HG03045 (cell line): ENCODE data around the gene FBXO2.
"Not testable (repeated sequence)": the region's sequence is repeated elsewhere in the genome, so short reads cannot be mapped to it uniquely, and the experiment has no call there.

Experiments
- ATAC-seq: cut with Tn5 transposase; IDR thresholded peaks from one replicate; pipeline ENCODE4 v1.9.1; 2021; ENCODE audit warnings: mild to moderate bottlenecking, moderate library complexity; ENCODE audit not compliant: unreplicated experiment

FBXO2 gene

GRCh38 chr1:11629184-11630016, 24.8 kb downstream of the FBXO2 start:
- ATAC-seq, result no peak

GRCh38 chr1:11628767-11629166, 25.5 kb downstream of the FBXO2 start:
- no peak for ATAC-seq

- no peak for ATAC-seq
Observed at GRCh38 chr1:11626551-11626950, 27.7 kb downstream of the FBXO2 start.

GRCh38 chr1:11623702-11624101, 30.5 kb downstream of the FBXO2 start:
- ATAC-seq, result no peak

GRCh38 chr1:11622398-11622797, 31.8 kb downstream of the FBXO2 start:
- no peak for ATAC-seq

GRCh38 chr1:11620924-11621323, 33.3 kb downstream of the FBXO2 start:
- no peak for ATAC-seq

- no peak for ATAC-seq
Observed at GRCh38 chr1:11620405-11620804, 33.8 kb downstream of the FBXO2 start.

- ATAC-seq, result no peak
Observed at GRCh38 chr1:11617741-11618140, 36.5 kb downstream of the FBXO2 start.

- no peak for ATAC-seq
Observed at GRCh38 chr1:11617314-11617713, 36.9 kb downstream of the FBXO2 start.

GRCh38 chr1:11616766-11617165, 37.5 kb downstream of the FBXO2 start:
- ATAC-seq, result no peak

GRCh38 chr1:11615090-11615489, 39.1 kb downstream of the FBXO2 start:
- no peak for ATAC-seq

- no peak for ATAC-seq
Observed at GRCh38 chr1:11613347-11613746, 40.9 kb downstream of the FBXO2 start.

- no peak for ATAC-seq
Observed at GRCh38 chr1:11611638-11612327, 42.4 kb downstream of the FBXO2 start.

GRCh38 chr1:11610629-11611180, 43.5 kb downstream of the FBXO2 start:
- no peak for ATAC-seq

- not testable (repeated sequence) for ATAC-seq
Observed at GRCh38 chr1:11609378-11609777, 44.9 kb downstream of the FBXO2 start.

GRCh38 chr1:11608596-11609130, 45.6 kb downstream of the FBXO2 start:
- not testable (repeated sequence) for ATAC-seq

- ATAC-seq, result no peak
Observed at GRCh38 chr1:11606775-11607174, 47.5 kb downstream of the FBXO2 start.

- no peak for ATAC-seq
Observed at GRCh38 chr1:11602981-11603380, 51.2 kb downstream of the FBXO2 start.

GRCh38 chr1:11602424-11602823, 51.8 kb downstream of the FBXO2 start:
- no peak for ATAC-seq

GRCh38 chr1:11600836-11601235, 53.4 kb downstream of the FBXO2 start:
- ATAC-seq, result no peak

GRCh38 chr1:11599891-11600576, 54.2 kb downstream of the FBXO2 start:
- ATAC-seq, result no peak
